GM10248 (cell line): ENCODE data around the gene PABPC1L.

ENCODE experiments used
- CTCF ChIA-PET: fragments of 300-600 bp; sonication (Branson Sonifier 250); formaldehyde crosslinking; extraction: SDS; loops from one replicate; lab custom pipeline; 2021; ENCODE audit warnings: antibody characterized with exemption; lab: Yijun Ruan, JAX
- POLR2A ChIA-PET: fragments of 350-650 bp; sonication (Branson Sonifier 250); formaldehyde crosslinking; extraction: SDS; loops from one replicate; lab custom pipeline; 2020; ENCODE audit warnings: antibody characterized with exemption; lab: Yijun Ruan, JAX
- DNase-seq: peaks from one replicate; pipeline ENCODE4 v3.0.0; 2012; ENCODE audit errors: extremely low spot score
- TF ChIP-seq, protein P1 (sequence below): IDR thresholded peaks from 2 replicates; pipeline ENCODE4 v1.5.1; 2012; ENCODE audit warnings: mild to moderate bottlenecking, low read depth; ENCODE audit errors: extremely low read depth, missing control alignments, control extremely low read depth

Gene PABPC1L

DNA sequence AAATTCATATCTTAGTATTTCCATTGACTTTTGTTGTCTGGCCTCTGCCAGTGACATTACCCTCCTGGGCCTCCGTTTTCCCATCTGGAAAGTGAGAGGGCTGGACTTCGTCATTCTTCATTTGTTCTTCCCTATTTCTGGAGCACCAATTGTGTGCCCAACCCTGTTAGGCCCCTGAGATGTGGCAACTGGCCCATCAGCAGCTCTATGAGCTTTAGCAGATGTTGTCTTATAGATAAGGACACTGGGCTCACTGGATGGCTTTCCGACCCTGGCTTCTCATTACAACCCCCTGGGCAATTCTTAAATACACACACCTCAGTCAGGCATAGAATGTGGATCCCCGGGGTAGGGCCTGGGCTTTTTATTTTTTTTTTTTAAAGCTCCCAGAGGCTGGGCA, 14.7 kb downstream of the PABPC1L start:
- DNase-seq, result no peak
- TF ChIP-seq, protein P1, sequence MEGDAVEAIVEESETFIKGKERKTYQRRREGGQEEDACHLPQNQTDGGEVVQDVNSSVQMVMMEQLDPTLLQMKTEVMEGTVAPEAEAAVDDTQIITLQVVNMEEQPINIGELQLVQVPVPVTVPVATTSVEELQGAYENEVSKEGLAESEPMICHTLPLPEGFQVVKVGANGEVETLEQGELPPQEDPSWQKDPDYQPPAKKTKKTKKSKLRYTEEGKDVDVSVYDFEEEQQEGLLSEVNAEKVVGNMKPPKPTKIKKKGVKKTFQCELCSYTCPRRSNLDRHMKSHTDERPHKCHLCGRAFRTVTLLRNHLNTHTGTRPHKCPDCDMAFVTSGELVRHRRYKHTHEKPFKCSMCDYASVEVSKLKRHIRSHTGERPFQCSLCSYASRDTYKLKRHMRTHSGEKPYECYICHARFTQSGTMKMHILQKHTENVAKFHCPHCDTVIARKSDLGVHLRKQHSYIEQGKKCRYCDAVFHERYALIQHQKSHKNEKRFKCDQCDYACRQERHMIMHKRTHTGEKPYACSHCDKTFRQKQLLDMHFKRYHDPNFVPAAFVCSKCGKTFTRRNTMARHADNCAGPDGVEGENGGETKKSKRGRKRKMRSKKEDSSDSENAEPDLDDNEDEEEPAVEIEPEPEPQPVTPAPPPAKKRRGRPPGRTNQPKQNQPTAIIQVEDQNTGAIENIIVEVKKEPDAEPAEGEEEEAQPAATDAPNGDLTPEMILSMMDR, result no peak
- POLR2A ChIA-PET, result no interaction called here
- CTCF ChIA-PET, result interaction anchor here (1.0 to 1.9 kb wide), 4 partner anchors 17 to 177 kb away, joined by 3 to 7 read pairs (median 4); no protein-coding TSS in a partner anchor

- DNase-seq, result no peak
- ChIA-PET POLR2A (no interaction called here), CTCF (interaction anchor here (1.1 to 2.0 kb wide), 3 partner anchors 11 to 40 kb away, joined by 3 to 5 read pairs (median 3); no protein-coding TSS in a partner anchor)
- TF ChIP-seq, protein P1, result no peak
Measured at GRCh38 chr20:44928595-44928994, 18.7 kb downstream of the PABPC1L start.

GRCh38 chr20:44930517-44931168, 20.8 kb downstream of the PABPC1L start:
- no peak for DNase-seq
- TF ChIP-seq, protein P1, result no peak
- CTCF ChIA-PET, result interaction anchor here (2.5 to 2.6 kb wide), 2 partner anchors 11 to 13 kb away, joined by 8 read pairs; no protein-coding TSS in a partner anchor
- POLR2A ChIA-PET, result no interaction called here

DNA sequence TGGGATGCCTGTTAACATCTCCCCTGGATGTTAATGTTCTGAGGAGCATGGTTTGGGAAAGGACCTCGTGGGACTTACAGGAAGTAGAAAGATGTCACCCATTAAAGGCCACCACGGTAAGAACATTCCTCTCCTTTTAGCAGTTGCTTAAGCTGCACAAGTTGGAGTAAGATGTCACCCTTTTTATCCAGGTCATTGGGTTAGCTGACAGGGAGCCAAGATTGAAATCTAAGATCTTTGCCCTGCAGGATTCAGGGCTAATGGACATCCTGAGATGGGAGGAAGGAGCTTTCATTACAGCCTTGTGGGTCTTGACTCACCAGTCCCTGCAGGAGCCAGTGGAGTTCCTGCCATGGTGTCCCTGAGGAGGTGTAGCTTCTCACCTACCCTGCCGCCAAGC, 22.1 kb downstream of the PABPC1L start:
- no peak for DNase-seq
- TF ChIP-seq, protein P1, result no peak
- CTCF ChIA-PET, result interaction anchor here (2.5 to 2.6 kb wide), 2 partner anchors 10 to 14 kb away, joined by 8 read pairs; no protein-coding TSS in a partner anchor
- POLR2A ChIA-PET, result no interaction called here

DNA sequence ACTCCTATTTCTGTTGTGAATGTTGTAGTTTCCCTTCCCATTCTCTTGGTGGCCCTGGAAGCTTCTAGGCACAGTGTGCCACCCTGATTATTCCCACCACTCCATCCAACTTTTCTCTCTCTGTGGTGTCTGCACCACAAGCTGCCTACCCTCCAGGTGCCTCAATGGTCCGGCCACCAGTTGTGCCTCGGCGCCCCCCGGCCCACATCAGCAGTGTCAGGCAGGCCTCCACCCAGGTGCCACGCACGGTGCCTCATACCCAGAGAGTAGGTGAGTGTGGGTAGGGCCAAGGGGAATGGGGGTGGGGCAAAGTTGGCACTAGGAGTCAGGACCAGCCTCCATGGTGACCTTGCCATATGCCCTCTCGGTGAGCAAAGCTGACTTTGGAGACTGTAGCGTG, 23.1 kb downstream of the PABPC1L start:
- ChIA-PET POLR2A (no interaction called here), CTCF (no interaction called here)
- no peak for DNase-seq
- TF ChIP-seq, protein P1, result no peak

GRCh38 chr20:44936510-44936909, 26.6 kb downstream of the PABPC1L start:
- POLR2A ChIA-PET, result no interaction called here
- TF ChIP-seq, protein P1, result no peak
- DNase-seq, result no peak
- CTCF ChIA-PET, result interaction anchor here (0.6 to 2.8 kb wide), 5 partner anchors 13 to 44 kb away, joined by 3 to 10 read pairs (median 3); no protein-coding TSS in a partner anchor
